HK-2 (cell line): ENCODE measurements around the gene B3GALT5.

ENCODE experiments used
- DNase-seq: peaks from one replicate; pipeline ENCODE4 v3.0.0-alpha.2; 2018; ENCODE audit not compliant: unreplicated experiment

Gene B3GALT5

DNA sequence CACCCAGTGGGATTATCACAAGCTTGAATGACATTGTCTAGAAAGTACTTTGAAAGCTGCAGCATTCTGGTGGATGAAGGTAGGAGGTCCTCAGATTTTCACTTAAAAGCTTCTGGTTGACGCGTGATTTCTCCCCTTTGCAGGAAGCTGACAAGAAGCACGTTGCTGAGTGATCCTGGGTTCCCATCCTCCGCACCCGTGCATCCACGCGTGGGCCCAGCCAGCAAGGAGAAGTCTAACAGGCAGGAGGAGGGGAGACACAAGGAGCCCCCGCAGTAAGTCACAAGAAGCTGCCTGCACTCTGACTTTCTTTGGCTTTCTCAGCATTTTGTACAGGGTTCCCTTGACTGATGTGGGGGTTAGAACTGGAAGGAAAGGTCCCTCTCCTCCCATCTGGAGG is 7.8 kb upstream of the B3GALT5 start:
- DNase-seq, result no peak

GRCh38 chr21:39610703-39611102 is 2.0 kb upstream of the B3GALT5 start:
- no peak for DNase-seq

DNA sequence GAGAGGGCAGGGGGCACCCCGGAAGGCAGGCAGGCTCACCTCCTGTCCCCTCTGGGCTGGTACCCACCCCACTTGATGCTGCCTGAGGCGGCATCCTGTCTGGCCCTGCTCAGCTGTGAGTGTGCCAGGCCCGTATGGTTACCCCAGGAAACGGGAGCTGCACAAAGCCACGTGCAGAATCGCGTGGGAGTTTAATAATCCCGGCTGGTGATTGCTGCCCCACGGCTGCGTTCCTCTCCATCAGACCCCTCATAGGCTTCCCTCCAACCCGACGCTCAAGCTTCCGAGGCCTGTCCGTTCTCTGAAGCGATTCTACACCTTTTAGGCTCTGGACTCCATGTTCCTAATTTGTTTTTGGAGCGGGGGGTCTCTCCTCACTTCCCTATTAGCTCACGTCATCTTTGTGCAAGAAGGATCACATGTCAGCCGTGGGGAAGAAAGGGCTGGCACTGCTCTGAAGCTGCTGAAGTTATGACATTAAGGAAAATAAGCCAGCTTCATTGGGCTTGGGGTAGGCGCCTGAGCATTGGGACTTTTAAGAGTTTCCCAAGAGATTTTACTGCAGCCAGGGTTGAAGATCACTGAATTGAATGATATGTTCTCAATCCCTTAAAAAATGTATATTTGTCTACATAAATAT is 1.1 kb upstream of the B3GALT5 start:
- DNase-seq, result no peak

DNA sequence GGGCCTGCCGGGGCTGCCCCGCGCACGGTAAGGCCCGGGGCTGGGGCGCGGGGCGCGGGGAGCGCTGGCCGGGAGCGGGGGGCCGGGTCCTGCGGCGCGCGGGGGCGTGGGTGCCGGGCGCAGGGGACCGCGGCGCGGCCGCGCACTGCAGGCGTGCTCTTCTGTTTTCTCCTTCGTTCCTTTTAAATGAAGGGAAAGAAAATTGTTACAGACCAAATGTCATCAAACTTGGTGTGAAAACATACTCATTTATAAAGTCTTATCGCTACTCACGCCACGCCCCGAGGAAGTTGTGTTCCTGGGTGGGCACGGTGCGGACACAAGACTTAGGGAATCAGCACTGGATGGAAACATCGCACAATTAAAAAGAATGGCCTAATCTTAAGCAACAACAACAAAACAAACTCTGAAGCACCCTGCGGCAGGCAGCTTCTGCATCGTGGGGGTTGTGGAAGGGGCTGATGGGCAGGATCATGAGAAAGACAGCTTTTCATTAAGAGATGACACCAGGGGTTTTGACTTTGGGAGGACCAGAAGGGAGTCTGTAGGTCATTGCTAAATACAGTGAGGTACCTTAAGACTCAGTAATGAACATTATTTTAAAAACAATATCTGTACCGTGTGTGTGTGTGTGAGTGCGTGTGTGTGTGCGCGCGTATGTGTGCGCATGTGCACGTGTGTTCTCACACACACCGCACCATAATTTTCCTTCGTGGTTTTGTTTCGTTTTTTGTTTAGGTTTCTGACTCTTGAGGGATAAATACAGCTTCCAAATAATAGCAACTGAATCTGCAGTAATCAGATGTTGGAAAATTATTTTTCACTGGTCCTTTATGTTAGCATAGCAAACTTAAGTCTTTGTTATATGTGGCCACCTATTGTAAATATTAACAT is 548 bp downstream of the B3GALT5 start:
- DNase-seq, result no peak

GRCh38 chr21:39616211-39616772 is 3.6 kb downstream of the B3GALT5 start:
- DNase-seq, result no peak

GRCh38 chr21:39620856-39621255 is 8.1 kb downstream of the B3GALT5 start:
- no peak for DNase-seq

DNA sequence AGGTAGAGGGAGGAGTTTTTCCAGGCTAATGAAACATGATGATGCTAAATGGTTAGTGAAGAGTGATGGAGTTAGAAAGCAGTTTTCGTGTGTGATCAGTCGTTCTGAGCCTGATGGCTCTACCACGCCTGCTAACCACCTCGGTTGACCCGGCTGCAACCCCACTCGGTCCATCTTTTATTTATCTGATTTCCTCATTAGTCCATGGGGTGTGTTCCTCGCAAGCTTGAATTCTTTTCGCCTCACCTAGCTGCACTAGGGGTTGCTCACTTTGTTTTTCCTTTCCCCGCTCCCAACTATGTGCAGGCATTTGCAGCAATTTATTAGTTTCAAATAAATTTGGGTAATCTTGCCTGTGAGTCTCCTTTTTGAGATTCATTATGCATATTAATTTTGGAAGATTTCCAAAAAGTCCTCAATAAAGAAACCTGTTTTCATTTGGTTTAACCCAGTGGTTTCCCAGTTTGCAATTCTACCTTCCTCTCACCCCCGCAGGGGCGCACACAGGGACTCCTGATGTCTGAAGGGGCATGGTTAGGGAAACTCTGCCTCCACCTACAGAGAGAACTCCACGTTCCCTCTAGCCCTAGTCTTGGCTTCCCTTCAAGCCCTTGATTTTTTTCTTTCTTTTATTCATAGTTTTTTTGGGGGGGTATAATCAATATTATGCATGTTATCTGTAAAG is 12.6 kb downstream of the B3GALT5 start:
- no peak for DNase-seq

GRCh38 chr21:39628385-39628784 is 15.6 kb downstream of the B3GALT5 start:
- DNase-seq, result no peak

GRCh38 chr21:39630191-39630591 is 17.5 kb downstream of the B3GALT5 start:
- DNase-seq, result peak; percentile 67

DNA sequence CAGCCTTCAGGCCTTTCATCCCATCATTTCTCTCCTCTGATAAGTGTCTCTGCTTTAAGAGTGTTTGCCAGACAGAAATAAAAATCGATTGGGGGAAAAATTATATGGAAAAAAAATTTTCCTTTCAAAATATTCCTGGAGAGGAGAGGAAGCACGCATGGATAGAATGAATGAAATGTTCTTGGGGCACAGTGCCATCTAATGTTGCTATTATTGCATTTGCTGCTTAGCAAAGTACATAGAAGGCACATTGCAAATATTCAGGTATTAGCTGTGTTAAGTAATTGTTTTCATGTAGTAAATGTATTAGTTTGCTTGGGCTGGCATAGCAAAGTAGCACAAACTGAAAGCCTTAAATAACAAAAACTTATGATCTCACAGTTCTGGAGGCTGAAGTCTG is 18.1 kb downstream of the B3GALT5 start:
- DNase-seq, result no peak

GRCh38 chr21:39631842-39632562 is 19.3 kb downstream of the B3GALT5 start:
- DNase-seq, result no peak

- DNase-seq, result no peak
Observed at GRCh38 chr21:39632796-39633442, 20.2 kb downstream of the B3GALT5 start.

- peak; percentile 8 for DNase-seq
Observed at GRCh38 chr21:39633770-39634181, 21.0 kb downstream of the B3GALT5 start.

DNA sequence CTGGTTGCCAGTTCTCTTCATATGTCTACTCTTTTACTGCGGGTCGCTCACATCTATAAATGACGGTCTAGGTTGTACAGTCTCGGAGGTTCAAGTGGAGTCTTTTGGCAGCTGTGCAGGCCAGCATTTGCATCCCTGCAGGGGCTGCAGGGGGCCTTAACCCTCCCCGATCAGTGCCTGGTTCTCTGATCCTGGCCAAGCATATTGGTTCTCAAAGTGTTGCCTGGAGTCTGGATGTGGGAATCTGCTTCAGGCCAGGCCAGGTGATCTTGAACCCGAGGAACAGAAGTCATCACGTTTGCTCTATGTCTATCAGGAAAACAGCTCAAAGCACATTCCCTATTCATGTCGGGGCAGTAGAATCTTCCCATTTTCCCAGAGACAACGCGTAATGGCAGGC is 21.8 kb downstream of the B3GALT5 start:
- no peak for DNase-seq

- DNase-seq, result no peak
Observed at GRCh38 chr21:39637197-39637970, 24.6 kb downstream of the B3GALT5 start.

DNA sequence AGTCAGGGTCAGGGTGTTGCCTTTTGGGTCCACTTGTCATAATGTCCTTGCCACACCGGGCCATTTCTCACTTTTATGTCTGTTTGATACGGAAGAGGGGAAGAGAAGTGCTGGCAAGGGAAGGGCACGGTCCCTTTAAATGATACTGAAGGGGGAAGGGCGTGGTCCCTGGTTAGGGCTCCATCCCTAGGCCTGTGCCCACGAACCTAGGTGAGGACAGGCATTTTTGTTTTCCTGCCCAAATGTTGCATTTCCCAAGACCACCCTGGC is 25.2 kb downstream of the B3GALT5 start:
- no peak for DNase-seq

DNA sequence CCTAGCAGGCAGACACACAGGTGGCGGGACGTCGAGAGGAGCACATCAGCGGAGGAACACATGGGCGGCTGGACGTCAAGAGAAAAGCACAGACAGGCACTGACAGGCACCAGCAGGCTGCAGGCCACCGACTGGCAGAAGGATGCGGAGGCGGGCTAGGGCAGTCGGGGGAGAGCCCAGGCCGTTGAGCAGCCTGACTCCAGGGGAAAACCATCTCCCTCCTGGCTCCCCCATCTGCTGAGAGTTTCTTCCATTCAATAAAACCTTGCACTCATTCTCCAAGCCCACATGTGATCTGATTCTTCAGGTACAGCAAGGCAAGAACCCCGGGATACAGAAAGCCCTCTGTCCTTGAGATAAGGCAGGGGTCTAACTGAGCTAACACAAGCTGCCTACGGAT is 25.5 kb downstream of the B3GALT5 start:
- DNase-seq, result no peak

DNA sequence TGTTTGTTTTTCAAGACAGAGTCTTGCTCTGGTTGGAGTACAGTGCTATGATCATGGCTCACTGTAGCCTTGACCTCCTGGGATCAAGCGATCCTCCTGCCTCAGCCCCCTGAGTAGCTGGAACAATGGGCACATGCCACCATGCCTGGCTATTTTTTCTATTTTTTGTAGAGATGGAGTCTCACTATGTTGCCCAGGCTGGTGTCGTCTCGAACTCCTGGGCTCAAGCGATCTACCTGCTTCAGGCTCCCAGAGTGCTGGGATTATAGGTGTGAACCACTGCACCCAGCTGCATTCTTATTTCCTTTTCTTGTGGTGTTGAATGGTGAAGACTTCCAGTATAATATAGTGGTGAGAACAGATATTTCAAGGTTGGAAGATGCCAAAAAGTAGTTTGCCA is 28.0 kb downstream of the B3GALT5 start:
- DNase-seq, result no peak

GRCh38 chr21:39641827-39642450 is 29.2 kb downstream of the B3GALT5 start:
- DNase-seq, result no peak

DNA sequence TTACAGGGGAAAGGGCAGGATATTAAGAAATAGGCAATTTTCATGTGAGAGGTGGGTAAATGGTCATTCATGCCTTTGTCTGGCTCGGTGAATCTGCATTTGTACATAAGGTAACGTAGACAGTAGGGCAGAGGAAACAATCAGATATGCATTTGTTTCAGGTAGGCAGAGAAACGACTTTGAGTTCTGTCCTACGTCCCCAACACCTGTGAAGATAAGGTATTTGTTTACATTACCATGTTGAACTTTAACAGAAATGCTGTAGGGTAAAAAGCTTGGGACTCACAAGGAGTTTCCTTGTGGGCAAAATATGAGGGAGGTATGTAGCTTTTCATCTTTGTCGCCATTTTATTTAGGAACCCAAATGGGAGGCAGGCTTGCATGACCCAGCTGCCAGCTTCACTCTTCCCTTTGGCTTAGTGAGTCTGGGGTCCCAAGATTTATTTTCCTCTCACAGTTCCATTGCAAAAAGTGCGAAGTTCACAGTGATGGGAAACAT is 31.4 kb downstream of the B3GALT5 start:
- DNase-seq, result no peak
